B cell (primary cell): ENCODE measurements around the gene TRMT112.

Experiments
- EZH2 ChIP-seq: IDR thresholded peaks from 2 replicates; pipeline ENCODE4 v1.6.1; 2012; ENCODE audit warnings: borderline replicate concordance, low read depth, mild to moderate bottlenecking, moderate library complexity, low read length; ENCODE audit not compliant: insufficient read depth, poor library complexity, severe bottlenecking
- TF ChIP-seq, protein P1 (sequence below): fragments of 200-600 bp; IDR thresholded peaks from one replicate; pipeline ENCODE4 v1.8.0; 2022; ENCODE audit warnings: antibody characterized with exemption, mild to moderate bottlenecking

DNA sequence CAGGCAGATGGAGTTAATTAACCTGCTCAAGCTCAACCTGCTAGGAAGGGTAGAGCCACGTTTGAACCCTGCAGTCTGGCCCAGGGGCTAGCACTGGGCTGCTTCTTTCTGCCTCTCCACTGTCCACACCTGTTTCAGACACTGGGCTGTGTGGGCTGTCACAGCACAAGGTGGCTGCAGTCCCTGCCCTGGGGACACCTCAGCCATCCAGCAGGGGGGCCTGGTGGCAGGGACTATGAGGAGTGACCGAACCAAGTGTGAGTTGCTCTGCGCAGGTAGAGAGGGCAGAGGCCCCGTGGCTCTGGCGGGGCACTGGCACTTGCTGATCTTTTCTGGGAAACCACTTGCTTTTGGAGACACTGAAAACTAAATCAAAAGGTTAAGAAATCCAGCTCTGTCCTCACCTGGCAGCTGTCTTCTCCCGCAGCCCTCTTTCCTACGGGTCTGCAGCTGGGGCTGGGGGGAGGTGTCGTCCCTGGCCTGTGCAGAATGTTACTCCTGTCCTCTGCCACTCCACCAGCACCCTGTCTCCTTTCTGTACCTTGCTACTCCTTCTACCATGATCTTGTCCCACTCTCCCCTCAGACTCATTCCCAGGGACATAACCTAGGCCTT is 38.7 kb downstream of the TRMT112 start:
- TF ChIP-seq, protein P1, sequence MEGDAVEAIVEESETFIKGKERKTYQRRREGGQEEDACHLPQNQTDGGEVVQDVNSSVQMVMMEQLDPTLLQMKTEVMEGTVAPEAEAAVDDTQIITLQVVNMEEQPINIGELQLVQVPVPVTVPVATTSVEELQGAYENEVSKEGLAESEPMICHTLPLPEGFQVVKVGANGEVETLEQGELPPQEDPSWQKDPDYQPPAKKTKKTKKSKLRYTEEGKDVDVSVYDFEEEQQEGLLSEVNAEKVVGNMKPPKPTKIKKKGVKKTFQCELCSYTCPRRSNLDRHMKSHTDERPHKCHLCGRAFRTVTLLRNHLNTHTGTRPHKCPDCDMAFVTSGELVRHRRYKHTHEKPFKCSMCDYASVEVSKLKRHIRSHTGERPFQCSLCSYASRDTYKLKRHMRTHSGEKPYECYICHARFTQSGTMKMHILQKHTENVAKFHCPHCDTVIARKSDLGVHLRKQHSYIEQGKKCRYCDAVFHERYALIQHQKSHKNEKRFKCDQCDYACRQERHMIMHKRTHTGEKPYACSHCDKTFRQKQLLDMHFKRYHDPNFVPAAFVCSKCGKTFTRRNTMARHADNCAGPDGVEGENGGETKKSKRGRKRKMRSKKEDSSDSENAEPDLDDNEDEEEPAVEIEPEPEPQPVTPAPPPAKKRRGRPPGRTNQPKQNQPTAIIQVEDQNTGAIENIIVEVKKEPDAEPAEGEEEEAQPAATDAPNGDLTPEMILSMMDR, result no peak
- no peak for TF ChIP-seq EZH2
